Measurements from ENCODE around the gene SRSF5.

Gene SRSF5

GRCh38 chr14:69749956-69750355, 17.0 kb upstream of the SRSF5 start:
- TF ChIP-seq CTCF (conservative IDR thresholded peaks at IDR 0.05): no peak
- H3K27ac ChIP-seq: no peak overlapping the region

GRCh38 chr14:69750495-69750894, 16.4 kb upstream of the SRSF5 start:
- no peak overlapping the region for H3K27ac ChIP-seq
- TF ChIP-seq CTCF (conservative IDR thresholded peaks at IDR 0.05): no peak

GRCh38 chr14:69752773-69753172, 14.2 kb upstream of the SRSF5 start:
- TF ChIP-seq CTCF (conservative IDR thresholded peaks at IDR 0.05): no peak
- H3K27ac ChIP-seq: no peak overlapping the region

- TF ChIP-seq CTCF (conservative IDR thresholded peaks at IDR 0.05): no peak
- no peak overlapping the region for H3K27ac ChIP-seq
Observed at GRCh38 chr14:69753860-69754259, 13.1 kb upstream of the SRSF5 start.

GRCh38 chr14:69754487-69754886, 12.5 kb upstream of the SRSF5 start:
- TF ChIP-seq CTCF (conservative IDR thresholded peaks at IDR 0.05): no peak

GRCh38 chr14:69755296-69755695, 11.6 kb upstream of the SRSF5 start:
- H3K27ac ChIP-seq: no peak overlapping the region
- TF ChIP-seq CTCF (conservative IDR thresholded peaks at IDR 0.05): no peak

More at GRCh38 chr14:69754487-69754886, 12.5 kb upstream of the SRSF5 start:
- no peak overlapping the region for H3K27ac ChIP-seq

- TF ChIP-seq CTCF (conservative IDR thresholded peaks at IDR 0.05): no peak
Observed at GRCh38 chr14:69755784-69756183, 11.2 kb upstream of the SRSF5 start.

GRCh38 chr14:69756298-69756697, 10.6 kb upstream of the SRSF5 start:
- no peak for TF ChIP-seq CTCF (conservative IDR thresholded peaks at IDR 0.05)
- H3K27ac ChIP-seq: no peak overlapping the region

More at GRCh38 chr14:69755784-69756183, 11.2 kb upstream of the SRSF5 start:
- no peak overlapping the region for H3K27ac ChIP-seq

Measured in VCaP (cell line).